DMS53 (cell line): ENCODE results near the gene SSR2.
"Not testable (repeated sequence)": the region's sequence is repeated elsewhere in the genome, so short reads cannot be mapped to it uniquely, and the experiment has no call there.

ENCODE experiments used
- DNase-seq: peaks from one replicate; lab custom pipeline; 2025; lab: John Stamatoyannopoulos, UW

The SSR2 gene

GRCh38 chr1:155993595-155993994, 27.2 kb downstream of the SSR2 start:
- no peak for DNase-seq

- DNase-seq = no peak
Observed at GRCh38 chr1:155990005-155990739, 30.6 kb downstream of the SSR2 start.

DNA sequence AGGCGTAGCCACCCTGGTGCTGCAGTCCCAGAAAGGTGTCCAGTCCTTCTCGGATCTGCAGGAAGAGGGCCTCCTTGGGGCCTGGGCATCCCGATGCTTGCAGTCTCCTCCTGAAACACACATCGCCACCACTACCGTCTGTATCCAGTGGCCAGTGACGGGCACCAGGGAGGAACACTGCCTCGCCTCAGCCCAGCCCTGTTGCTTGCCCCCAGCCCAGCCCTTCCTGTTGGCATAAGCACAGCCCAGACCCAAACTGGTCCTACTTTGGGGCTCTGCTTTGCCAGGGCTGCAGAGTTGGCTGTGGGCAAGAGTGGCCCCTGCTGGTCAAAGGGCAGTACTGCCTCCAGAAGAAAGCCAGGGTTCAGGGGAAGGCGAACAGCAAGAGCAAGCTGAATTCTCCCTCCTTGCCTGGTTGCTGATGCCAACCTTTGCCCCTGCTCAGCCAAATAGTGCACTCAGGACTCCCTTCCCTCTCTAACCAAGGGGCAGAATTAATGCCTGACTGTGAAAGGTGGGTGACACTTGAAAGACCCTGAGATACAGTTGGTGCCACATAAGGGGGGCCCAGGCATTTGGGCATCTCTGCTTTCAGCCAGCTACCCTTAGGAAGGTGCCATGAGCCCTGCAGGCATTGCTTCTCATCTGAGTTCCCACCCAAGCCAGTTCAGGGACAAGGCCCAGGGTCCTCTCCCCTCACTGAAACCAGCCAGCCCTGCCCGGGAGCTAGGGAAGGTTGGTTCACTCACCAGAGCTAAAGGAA, 31.3 kb downstream of the SSR2 start:
- peak; percentile 80 for DNase-seq

DNA sequence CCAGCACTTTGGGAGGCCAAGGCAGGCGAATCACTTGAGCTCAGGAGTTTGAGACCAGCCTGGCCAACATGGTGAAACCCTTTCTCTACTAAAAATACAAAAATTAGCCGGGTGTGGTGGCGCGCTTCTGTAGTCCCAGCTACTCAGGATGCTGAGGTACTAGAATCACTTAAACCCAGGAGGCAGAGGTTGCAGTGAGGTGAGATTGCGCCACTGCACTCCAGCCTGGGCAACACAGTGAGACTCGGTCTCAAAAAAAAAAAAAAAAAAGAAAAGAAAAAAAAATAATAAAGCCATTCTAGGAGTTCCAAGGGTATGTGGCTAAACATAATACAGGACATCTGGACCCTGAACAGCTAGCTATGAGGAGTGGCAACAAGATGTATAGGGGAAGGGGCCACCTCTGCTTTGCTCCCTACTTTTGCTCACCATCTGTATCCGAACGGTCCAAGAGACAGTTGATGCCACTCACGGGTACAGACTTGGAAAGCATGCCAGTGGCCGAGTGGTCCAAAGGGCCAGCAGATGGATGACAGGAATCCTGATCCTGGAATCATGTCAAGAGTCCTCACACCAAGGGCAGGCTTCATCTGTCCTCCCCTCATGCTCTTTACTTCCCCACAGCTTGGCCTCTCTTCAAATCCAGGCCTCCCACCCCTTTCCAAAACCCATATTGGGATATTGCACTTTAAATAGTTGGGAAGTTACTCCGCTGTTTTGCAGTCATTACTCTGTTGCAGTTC, 35.7 kb downstream of the SSR2 start:
- not testable (repeated sequence) for DNase-seq

DNA sequence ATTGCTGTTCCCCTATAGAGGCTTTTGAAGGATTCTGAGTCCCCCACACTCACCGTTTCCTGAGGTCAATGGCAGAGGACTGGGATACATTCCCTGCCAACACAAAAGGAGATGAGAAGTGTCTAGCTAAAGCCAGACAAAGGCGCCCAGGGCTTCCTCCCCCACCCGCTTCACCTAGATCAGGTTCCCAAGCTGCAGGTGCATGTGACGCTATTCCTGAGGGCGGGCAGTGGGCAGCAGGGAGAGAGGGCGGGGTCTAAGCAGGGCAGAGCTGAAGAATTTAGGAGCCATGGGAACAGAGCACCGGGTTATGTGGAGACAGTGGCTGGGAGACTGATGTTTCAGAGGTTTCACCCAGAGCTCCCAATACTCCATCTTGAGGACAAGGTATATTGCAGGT, 36.4 kb downstream of the SSR2 start:
- DNase-seq = peak; percentile 93

DNA sequence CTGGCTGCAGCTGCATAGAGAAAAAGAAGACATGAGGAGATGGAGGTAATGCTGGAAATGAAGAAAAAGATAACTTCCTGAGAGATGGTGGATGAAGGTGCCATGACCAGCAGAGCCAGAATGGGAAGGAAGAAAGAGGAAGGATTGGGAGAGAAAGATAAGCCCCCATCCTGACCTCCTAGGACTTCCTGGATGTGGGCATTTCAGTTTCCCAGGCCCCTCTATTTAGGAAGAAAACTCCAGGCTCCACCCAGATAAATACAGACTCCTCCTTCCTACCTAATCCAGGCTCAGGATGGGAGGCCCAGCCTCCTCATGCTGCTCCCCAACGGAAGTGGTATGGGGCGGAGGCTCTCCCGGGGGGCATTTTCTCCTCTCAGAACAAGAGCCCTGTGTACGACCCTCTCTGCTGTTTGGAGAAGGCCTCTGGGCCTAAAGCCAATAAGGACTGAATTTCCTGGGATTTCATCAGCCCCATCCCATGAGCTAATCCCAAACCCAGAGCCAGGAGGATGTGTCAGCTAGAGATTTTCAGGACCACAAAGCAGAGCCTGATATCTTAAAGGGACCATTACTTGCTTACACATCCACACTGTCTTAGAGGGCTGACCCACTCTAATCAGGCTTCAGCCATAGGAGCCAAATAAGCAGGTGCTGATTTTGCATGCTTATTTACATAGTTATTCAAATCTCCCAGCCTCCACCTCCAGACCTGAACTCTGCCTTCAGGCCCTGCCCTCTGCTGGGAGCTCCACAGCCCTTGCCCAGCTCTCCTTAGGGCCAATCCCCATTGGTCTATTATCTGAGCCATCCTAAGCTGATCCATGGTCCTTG, 37.3 kb downstream of the SSR2 start:
- DNase-seq = peak; percentile 68

- DNase-seq = no peak
Observed at GRCh38 chr1:155982106-155982505, 38.6 kb downstream of the SSR2 start.

- DNase-seq = no peak
Observed at GRCh38 chr1:155981266-155982088, 39.3 kb downstream of the SSR2 start.

DNA sequence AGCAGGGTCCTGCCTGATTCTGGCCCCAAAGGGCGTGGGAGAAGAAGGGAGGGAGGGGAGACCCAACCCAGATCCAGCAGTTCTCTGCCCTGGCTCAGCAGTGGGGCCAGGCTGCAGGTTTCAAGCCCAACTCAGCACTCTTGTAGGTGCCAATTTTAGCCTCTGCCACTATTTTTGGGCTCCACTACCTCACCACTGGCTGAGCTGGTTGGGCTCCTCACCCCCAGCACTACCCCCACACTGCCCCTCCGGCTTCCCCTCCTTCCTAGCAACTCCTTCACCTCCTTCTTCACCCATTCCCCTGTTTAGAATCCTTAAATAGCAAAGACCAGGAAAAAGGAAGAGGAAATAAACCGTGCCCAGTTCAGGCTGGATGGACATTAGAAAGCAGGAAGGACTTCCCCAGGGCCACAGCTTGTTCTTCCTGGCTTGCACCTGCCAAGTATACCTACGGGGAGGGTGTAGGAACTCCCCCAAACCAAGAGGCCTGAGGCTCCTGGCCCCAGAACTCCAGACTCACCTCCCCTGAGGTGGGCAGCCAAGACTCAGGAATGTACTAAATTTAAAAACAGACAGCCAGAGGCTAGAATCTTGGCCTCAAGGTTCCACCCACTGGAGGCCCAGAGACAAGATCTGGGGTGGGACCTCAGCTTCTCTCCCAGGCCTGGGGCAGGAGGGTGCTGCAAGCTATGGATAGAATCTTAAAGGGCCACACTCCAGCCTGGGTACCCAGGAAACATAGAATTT, 41.0 kb downstream of the SSR2 start:
- DNase-seq = peak; percentile 19

- DNase-seq = no peak
Observed at GRCh38 chr1:155978973-155979429, 41.8 kb downstream of the SSR2 start.

GRCh38 chr1:155978325-155978972, 42.3 kb downstream of the SSR2 start, which contains the start of gene ARHGEF2:
Gene ARHGEF2 (minus strand): TSS chr1:155978547. CDS start chr1:155978427, 120 bp downstream.
- peak; percentile 77 for DNase-seq

DNA sequence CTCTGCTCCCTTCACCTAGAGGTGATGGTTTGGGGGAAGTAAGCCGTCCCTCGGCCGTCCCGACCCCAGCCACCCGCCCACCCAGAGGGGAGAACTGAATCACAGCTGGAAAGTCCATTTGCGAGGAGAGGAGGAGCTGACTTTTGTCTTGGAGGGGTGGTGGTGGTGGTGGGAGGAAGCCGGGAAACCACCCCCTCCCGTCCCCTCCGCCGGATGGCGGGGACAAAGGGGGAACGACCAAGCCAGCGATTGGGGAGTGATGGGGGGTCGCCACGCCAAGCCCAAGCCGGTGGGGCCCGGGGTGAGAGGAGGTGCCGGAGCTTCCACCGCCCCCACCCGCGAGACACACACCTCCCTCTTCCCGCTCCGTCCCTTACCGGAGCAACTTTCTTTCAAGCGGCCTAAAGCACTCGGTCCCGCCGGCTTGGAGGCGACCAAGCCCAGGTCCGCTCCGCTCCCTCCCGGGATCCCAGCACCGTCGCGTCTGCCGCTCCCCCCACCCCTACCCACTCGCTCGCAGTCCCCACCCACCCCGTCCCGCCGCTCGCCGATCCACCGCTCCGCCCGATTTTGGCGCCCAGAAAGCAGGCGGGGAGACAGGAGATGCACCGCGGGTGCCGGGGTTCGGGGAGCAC, 42.9 kb downstream of the SSR2 start:
- peak; percentile 63 for DNase-seq

- DNase-seq = peak; percentile 44
Observed at GRCh38 chr1:155976913-155977689, 43.6 kb downstream of the SSR2 start.

DNA sequence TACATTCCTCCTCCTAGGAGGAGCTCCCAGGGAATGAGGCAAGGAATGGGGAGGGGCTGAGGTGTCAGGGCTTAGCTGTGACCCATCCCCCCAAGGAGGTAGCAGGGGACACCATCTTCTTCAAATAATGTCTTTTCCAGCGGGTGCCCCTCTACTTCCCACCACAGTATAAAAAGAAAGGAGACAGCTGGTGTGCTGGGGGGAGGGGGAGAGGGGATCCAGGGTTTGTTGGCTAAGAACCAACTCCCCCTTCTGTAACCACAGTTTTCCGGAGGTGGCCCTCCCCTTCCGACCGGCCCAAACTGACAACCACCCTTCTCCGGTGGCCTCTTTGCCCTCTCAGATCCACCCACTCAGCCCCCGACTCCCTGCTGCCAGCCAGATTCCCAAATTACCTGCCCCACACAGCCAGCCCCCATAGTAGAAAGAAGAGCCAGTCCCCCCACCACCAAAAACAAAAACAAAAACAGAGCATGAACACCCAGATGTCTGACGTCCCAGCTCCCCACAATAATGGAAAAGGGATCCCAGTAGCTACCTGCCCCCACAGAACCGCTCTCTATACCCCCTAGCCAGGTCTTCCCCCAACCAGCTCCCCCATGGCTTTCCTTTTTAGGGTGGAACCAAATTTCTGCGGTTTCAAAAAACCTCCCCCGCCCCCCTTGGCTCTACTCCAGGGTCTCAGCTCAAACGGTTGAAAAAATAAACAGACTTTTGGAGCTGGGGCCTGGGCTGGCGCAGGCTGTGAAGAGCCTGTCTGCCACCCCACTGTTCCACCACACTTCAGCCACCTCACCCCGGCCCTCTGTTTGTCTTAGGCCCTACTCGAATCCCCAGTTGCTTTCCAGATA, 44.5 kb downstream of the SSR2 start:
- no peak for DNase-seq

DNA sequence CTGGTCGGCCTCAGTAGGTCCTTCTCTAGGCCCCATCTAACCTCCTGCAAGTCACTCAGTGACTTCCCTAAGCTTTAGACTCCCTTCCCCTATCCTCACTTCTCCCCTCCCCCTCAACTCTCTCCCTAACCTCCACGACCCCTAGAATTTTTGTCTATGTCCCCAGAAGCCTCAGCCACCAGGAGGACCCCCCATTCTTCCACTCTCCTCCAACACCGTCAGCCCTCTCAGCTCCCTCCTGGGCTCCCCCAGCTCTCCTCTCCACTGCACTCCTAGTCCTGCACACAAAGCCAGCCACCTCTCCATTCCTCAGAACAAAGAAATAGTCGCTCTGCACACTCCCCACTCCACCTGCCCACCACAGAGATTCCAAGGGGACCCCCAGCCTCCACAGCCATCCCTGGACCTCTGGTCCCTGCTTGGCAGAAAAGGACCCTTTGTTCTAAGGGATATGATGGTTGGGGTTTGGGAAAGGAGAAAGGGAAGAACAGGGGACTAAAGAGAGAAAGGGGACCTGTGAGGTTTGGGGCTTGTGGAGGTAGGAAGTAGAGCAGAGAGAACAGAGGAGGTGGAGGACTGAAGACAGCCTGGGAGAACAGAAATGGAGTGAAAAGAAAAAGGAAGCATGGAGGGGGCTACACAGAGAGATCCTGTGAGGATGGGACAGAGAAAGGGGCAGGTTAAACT, 45.2 kb downstream of the SSR2 start:
- DNase-seq = no peak
